Lung (tissue), 12 donors: ENCODE data around the gene RAD18. TPM values are rescaled to one million over a fixed set of nuclear protein-coding genes. Genes with fewer than 3 reads are reported as not detected.

ENCODE experiments used
- ATAC-seq: fragments of 200-7000 bp; cut with Tn5 transposase; one replicate; pipeline ENCODE4 v1.9.1; 2020; ENCODE audit warnings: moderate number of reproducible peaks; ENCODE audit not compliant: insufficient read depth, low FRiP score
- DNase-seq, 3 donors: peaks; one replicate each; pipeline ENCODE4 v3.0.0-alpha.2; 2013 to 2017
- H3K27ac ChIP-seq, 2 donors: one replicate each; pipeline ENCODE4 v1.5.1; 2013; ENCODE audit warnings: mild to moderate bottlenecking in 2 of 2, moderate library complexity in 2 of 2, control low read depth in 1 of 2, inconsistent platforms in 1 of 2, low read depth in 1 of 2, low read length in 1 of 2
- H3K27me3 ChIP-seq, 3 donors: one replicate each; pipeline ENCODE4 v1.5.1; 2013; ENCODE audit warnings: low read length in 2 of 3; ENCODE audit not compliant: control insufficient read depth in 3 of 3, insufficient read depth in 3 of 3
- H3K36me3 ChIP-seq, 4 donors: one replicate each; pipeline ENCODE4 v1.5.1; 2013; ENCODE audit warnings: low read length in 4 of 4, mild to moderate bottlenecking in 1 of 4, moderate library complexity in 1 of 4; ENCODE audit not compliant: control insufficient read depth in 4 of 4, insufficient read depth in 4 of 4
- H3K4me1 ChIP-seq, 5 donors: one replicate each; pipeline ENCODE4 v1.5.1; 2013; ENCODE audit warnings: low read length in 5 of 5, mild to moderate bottlenecking in 2 of 5, moderate library complexity in 1 of 5; ENCODE audit not compliant: control insufficient read depth in 5 of 5, insufficient read depth in 5 of 5
- H3K4me3 ChIP-seq: one replicate; pipeline ENCODE4 v1.5.1; 2013; ENCODE audit warnings: mild to moderate bottlenecking, control low read depth, moderate library complexity
- H3K9ac ChIP-seq, 2 donors: one replicate each; pipeline ENCODE4 v1.5.1; 2013; ENCODE audit warnings: low read length in 2 of 2, control low read depth in 1 of 2; ENCODE audit not compliant: insufficient read depth in 1 of 2
- H3K9me3 ChIP-seq, 4 donors: one replicate each; pipeline ENCODE4 v1.5.1; 2013; ENCODE audit warnings: low read length in 3 of 4, mild to moderate bottlenecking in 1 of 4, moderate library complexity in 1 of 4; ENCODE audit not compliant: control insufficient read depth in 4 of 4, insufficient read depth in 3 of 4
- WGBS, 2 donors: extraction: QIAGEN DNeasy Blood & Tissue Kit; methylation state at CpG; one replicate each; pipeline ENCODE4 v1.1.7; 2013; 5-methylcytosine and 5-hydroxymethylcytosine counted together
- polyA plus RNA-seq, 2 donors: library from polyadenylated mRNA; stranded (reverse); fragments of 200-250 nt; gene quantifications; one replicate each; pipeline ENCODE4 v1.2.1, GENCODE V29; 2013
- total RNA-seq, 2 donors: library from RNA; depleted of rRNA in 1 of 2; stranded (reverse); fragments of >200 nt in 1 of 2; gene quantifications; one replicate each; pipeline ENCODE4 v1.2.1, GENCODE V29; 2014 to 2021
- TF ChIP-seq, protein P1 (sequence below): IDR thresholded peaks from 2 replicates; pipeline ENCODE4 v1.5.1; 2012; ENCODE audit warnings: mild to moderate bottlenecking; ENCODE audit errors: control extremely low read depth, extremely low read depth
- donor health status: control.
- donor health status: control.
- donor health status: Bipolar disorder and iron deficiency.
- donor health status: healthy.
- donor health status: DM: yes; HTN: yes; CAD: no.

RAD18 gene
- total and polyA plus RNA-seq, 4 donors: 2.1 to 23.6 (median 6.3) TPM

DNA sequence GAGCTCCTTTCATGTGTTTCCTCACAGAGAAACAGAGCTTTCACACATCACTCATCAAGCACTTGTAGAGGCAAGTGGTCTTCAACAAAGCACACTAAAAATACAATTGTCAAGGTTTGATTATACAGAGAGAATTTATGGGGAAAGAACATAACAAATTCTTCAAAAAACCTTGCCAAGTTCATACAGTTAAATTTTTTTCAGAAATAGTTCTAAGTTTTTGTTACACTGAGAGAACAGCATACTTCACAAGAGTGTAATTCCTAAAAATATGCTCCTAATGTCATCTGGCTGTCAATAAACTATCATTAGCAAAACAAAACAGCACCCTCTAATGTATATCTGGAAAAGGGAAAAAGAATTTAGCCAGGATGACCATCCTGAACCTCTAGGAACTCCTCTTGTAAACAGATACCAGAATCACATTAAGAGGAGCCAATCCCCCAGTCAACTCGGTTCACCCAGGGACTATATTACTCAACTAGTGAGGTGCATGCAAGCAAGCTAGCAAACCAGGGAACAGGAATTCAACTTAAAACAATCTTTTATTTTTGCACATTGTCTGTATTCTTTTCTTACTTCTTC, 63.3 kb downstream of the RAD18 start:
- DNase-seq (no peak), ATAC-seq (no peak)
- 57 to 96% methylated on average over 1 of the region's 1 CpG for WGBS, 2 donors
- no peak overlapping the region for H3K4me3 ChIP-seq
- no peaks in the 10 kb centered on the region for H3K9me3 ChIP-seq
- H3K4me1 ChIP-seq: no peaks in the 10 kb centered on the region
- H3K27ac ChIP-seq: no peak overlapping the region
- H3K27me3 ChIP-seq: no peaks in the 10 kb centered on the region
- TF ChIP-seq, protein P1, sequence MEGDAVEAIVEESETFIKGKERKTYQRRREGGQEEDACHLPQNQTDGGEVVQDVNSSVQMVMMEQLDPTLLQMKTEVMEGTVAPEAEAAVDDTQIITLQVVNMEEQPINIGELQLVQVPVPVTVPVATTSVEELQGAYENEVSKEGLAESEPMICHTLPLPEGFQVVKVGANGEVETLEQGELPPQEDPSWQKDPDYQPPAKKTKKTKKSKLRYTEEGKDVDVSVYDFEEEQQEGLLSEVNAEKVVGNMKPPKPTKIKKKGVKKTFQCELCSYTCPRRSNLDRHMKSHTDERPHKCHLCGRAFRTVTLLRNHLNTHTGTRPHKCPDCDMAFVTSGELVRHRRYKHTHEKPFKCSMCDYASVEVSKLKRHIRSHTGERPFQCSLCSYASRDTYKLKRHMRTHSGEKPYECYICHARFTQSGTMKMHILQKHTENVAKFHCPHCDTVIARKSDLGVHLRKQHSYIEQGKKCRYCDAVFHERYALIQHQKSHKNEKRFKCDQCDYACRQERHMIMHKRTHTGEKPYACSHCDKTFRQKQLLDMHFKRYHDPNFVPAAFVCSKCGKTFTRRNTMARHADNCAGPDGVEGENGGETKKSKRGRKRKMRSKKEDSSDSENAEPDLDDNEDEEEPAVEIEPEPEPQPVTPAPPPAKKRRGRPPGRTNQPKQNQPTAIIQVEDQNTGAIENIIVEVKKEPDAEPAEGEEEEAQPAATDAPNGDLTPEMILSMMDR: no peak
- H3K9ac ChIP-seq: peak overlapping the region in 1 of 2 donors; percentile 16
- H3K36me3 ChIP-seq: peaks cover 0 to 9% (median 0%) of the 10 kb centered on the region in 4 donors

DNA sequence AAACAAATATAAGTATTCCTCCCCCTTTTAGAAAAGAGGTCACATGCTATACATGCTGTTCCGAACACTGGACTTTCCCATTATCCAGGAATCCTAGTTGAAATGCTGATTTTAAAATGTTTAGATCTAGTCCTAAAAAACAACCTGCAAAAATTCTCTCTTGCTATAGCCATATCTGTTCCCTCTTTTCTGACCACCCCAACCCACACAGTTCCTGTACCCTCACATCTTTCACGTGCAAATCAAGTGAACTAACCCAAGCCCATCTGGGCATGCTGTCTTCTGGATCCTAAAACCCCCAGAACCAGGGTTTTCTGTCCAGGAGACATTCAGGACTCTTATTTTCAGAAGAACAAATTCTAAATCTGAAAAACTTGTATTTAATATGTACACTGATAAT, 67.4 kb downstream of the RAD18 start:
- no peak for DNase-seq
- Histone ChIP-seq H3K27me3 (no peaks in the 10 kb centered on the region), H3K36me3 (peaks cover 0 to 9% (median under 1%) of the 10 kb centered on the region in 4 donors), H3K4me1 (no peaks in the 10 kb centered on the region), H3K4me3 (no peak overlapping the region), H3K9ac (no peak overlapping the region), H3K9me3 (no peaks in the 10 kb centered on the region), H3K27ac (no peak overlapping the region)
- TF ChIP-seq, protein P1: no peak
- no peak for ATAC-seq
- 66 to 73% methylated on average over 2 of the region's 2 CpGs for WGBS, 2 donors

DNA sequence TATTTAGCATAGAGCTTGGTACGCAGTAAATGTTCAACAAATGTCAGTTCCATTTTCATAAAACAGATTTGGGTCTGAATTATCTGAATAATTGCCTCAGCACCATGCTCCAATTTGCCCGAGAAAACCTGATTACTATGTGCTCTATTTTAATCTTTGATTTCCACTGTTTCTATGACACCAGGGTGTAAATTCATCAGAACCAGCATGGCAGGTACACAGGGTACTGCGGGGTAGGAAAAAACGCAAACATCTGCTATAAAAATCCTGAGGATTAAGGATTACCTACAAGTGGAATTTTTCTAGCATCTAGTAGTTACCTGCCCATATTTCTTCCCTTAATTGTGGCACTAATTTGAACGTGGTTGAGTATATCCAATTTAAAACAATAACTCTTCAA, 70.3 kb downstream of the RAD18 start:
- TF ChIP-seq, protein P1: no peak
- H3K4me1 ChIP-seq: peaks cover 0 to 7% (median 0%) of the 10 kb centered on the region in 5 donors

DNA sequence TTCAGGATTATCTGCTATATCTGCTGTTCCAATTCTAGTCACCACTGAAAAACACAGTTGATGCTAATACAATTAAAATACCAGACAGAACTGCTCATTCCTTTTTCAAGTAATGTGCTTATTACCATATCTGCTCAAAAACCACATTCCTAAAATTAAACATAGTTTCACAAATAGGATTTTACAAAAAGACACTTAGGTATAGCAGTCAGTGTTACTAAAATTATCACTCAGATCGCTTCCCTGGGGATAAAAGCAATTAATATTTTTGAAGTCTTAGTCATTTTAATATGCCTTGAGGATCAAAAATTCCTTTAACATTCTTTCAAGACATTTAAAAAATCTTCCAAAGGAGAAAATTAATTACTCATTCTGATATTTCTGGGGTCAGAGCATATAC, 71.5 kb downstream of the RAD18 start:
- Histone ChIP-seq H3K9ac (no peak overlapping the region), H3K4me3 (no peak overlapping the region), H3K27ac (no peak overlapping the region), H3K27me3 (no peaks in the 10 kb centered on the region), H3K4me1 (peaks cover 0 to 16% (median 9%) of the 10 kb centered on the region in 5 donors), H3K9me3 (no peaks in the 10 kb centered on the region), H3K36me3 (peaks cover 0 to 18% (median under 1%) of the 10 kb centered on the region in 4 donors)
- DNase-seq (no peak), ATAC-seq (no peak)
- TF ChIP-seq, protein P1: no peak
- 87 to 93% methylated on average over 1 of the region's 1 CpG for WGBS, 2 donors

More for the DNA sequence above, 70.3 kb downstream of the RAD18 start:
- H3K9ac ChIP-seq: no peak overlapping the region
- no peaks in the 10 kb centered on the region for H3K27me3 ChIP-seq
- no peak overlapping the region for H3K27ac ChIP-seq
- H3K9me3 ChIP-seq: no peaks in the 10 kb centered on the region
- 95 to 97% methylated on average over 5 of the region's 5 CpGs for WGBS, 2 donors
- no peak overlapping the region for H3K4me3 ChIP-seq
- ATAC-seq (no peak), DNase-seq (no peak)
- H3K36me3 ChIP-seq: peaks cover 0 to 19% (median under 1%) of the 10 kb centered on the region in 4 donors
